HepG2 (cell line): ENCODE results near the gene AKAP6. TPM values are rescaled to one million over a fixed set of nuclear protein-coding genes. Genes with fewer than 3 reads are reported as not detected.

Source experiments
- ATAC-seq: fragments of 200-7000 bp; cut with Tn5 transposase; 3 replicates; pipeline ENCODE4 v1.9.1; 2020; ENCODE audit warnings: mild to moderate bottlenecking, moderate library complexity
- BruUV-seq: library from RNA; stranded (reverse); fragments of 400-500 nt; replicated peaks from 2 replicates; lab custom pipeline; 2021; lab: Mats Ljungman, UMichigan
- CTCF ChIA-PET: fragments of 300-600 bp; formaldehyde crosslinking; extraction: SDS; loops from one replicate; lab custom pipeline; 2021; ENCODE audit warnings: low total read pairs, inconsistent platforms, low intra/inter-chr PET ratio; lab: Yijun Ruan, JAX
- POLR2A ChIA-PET: fragments of 350-600 bp; sonication (Branson Sonifier 250); formaldehyde crosslinking; loops from one replicate; lab custom pipeline; 2020; ENCODE audit warnings: antibody characterized with exemption, inconsistent platforms; lab: Yijun Ruan, JAX
- DNase-seq: peaks from one replicate; pipeline ENCODE4 v3.0.0-alpha.2; 2015; ENCODE audit warnings: low spot score
- FAIRE-seq: peaks from 3 replicates; lab custom pipeline; 2011; peaks lifted over from hg19 to GRCh38; lab: Jason Lieb, UNC
- H2AFZ ChIP-seq: one replicate; pipeline ENCODE4 v1.6.1; 2011; ENCODE audit warnings: low read length, inconsistent platforms
- H3K27ac ChIP-seq: fragments of 300-600 bp; 3 replicates; pipeline ENCODE4 v1.8.0; 2011; ENCODE audit warnings: mixed run types, mild to moderate bottlenecking, mixed read lengths, low read length, inconsistent platforms; ENCODE audit not compliant: insufficient read depth; ENCODE audit errors: extremely low read length
- H3K27me3 ChIP-seq, 2 experiments: fragments of 200-600 bp in 1 of 2; 2 replicates in 1 of 2; 3 replicates in 1 of 2; pipeline versions ENCODE4 v1.6.0 to v1.8.0; 2011; ENCODE audit warnings: low read length in 2 of 2, mild to moderate bottlenecking in 2 of 2, moderate library complexity in 2 of 2, inconsistent platforms in 1 of 2; ENCODE audit not compliant: insufficient read depth in 2 of 2, control insufficient read depth in 1 of 2
- H3K36me3 ChIP-seq, 2 experiments: fragments of 200-600 bp in 1 of 2; replicated peaks in 1 of 2; 2 replicates in 1 of 2; 3 replicates in 1 of 2; pipeline versions ENCODE4 v1.5.1 to v1.8.0; 2011; ENCODE audit warnings: low read length in 2 of 2, inconsistent platforms in 1 of 2; ENCODE audit not compliant: insufficient read depth in 2 of 2, control insufficient read depth in 1 of 2
- H3K4me1 ChIP-seq: 2 replicates; pipeline ENCODE4 v1.5.1; 2012; ENCODE audit warnings: low read length, inconsistent platforms; ENCODE audit not compliant: insufficient read depth
- H3K4me2 ChIP-seq: 2 replicates; pipeline ENCODE4 v1.6.0; 2011; ENCODE audit warnings: low read depth, low read length, inconsistent platforms
- H3K4me3 ChIP-seq, 3 experiments: fragments of 200-600 bp in 1 of 3; sonication (generic), shearing (Covaris generic) in 1 of 3; replicated peaks in 1 of 3; 2 replicates each; pipeline ENCODE4 v1.5.1; 2011 to 2016; ENCODE audit warnings: low read length in 3 of 3, inconsistent platforms in 2 of 3, low read depth in 2 of 3, mild to moderate bottlenecking in 2 of 3, control low read depth in 1 of 3, mixed read lengths in 1 of 3; ENCODE audit not compliant: insufficient read depth in 1 of 3
- H3K79me2 ChIP-seq: one replicate; pipeline ENCODE4 v1.6.1; 2011; ENCODE audit warnings: low read length, inconsistent platforms; ENCODE audit not compliant: insufficient read depth
- H3K9ac ChIP-seq: 2 replicates; pipeline ENCODE4 v1.6.0; 2011; ENCODE audit warnings: mild to moderate bottlenecking, low read depth, low read length, inconsistent platforms; ENCODE audit not compliant: insufficient read depth
- H3K9me3 ChIP-seq: 2 replicates; pipeline ENCODE4 v1.5.1; 2012; ENCODE audit warnings: mild to moderate bottlenecking, low read length
- H4K20me1 ChIP-seq: 2 replicates; pipeline ENCODE4 v1.6.0; 2011; ENCODE audit warnings: inconsistent platforms, mild to moderate bottlenecking, low read length, moderate library complexity; ENCODE audit not compliant: insufficient read depth
- HOXA5 ChIP-seq: sonication (generic); formaldehyde crosslinking; IDR thresholded peaks from 2 replicates; pipeline ENCODE4 v1.4.0; 2020; ENCODE audit warnings: missing genetic modification reagents
- NCOR1 ChIP-seq: fragments of 200-600 bp; sonication (generic); IDR thresholded peaks from 2 replicates; pipeline ENCODE4 v1.7.0; 2017; ENCODE audit warnings: antibody characterized with exemption, low read length, borderline replicate concordance
- NONO ChIP-seq, 2 experiments: fragments of 450-650 bp in 1 of 2; sonication (generic) in 1 of 2; formaldehyde crosslinking in 1 of 2; IDR thresholded peaks in 1 of 2; conservative IDR thresholded peaks in 1 of 2; 2 replicates each; pipeline versions ENCODE4 v1.6.1 to v1.8.0; 2017 to 2022; ENCODE audit warnings: mild to moderate bottlenecking in 1 of 2, missing genetic modification reagents in 1 of 2, moderate library complexity in 1 of 2
- PAWR ChIP-seq: sonication (generic); formaldehyde crosslinking; IDR thresholded peaks from 2 replicates; pipeline ENCODE4 v1.4.0; 2020; ENCODE audit warnings: missing genetic modification reagents, mild to moderate bottlenecking, borderline replicate concordance
- SMAD9 ChIP-seq: sonication (generic); formaldehyde crosslinking; IDR thresholded peaks from 2 replicates; pipeline ENCODE4 v1.5.1; 2020; ENCODE audit warnings: mild to moderate bottlenecking, missing genetic modification reagents
- SOX5 ChIP-seq: IDR thresholded peaks from 2 replicates; pipeline ENCODE4 v1.6.1; 2016; ENCODE audit warnings: borderline replicate concordance
- SSRP1 ChIP-seq: IDR thresholded peaks from 2 replicates; pipeline ENCODE4 v1.6.1; 2016; ENCODE audit warnings: control low read depth
- STAG1 ChIP-seq: sonication (generic); formaldehyde crosslinking; IDR thresholded peaks from 2 replicates; pipeline ENCODE4 v1.4.0; 2020; ENCODE audit warnings: missing genetic modification reagents
- XRCC5 ChIP-seq: fragments of 200-400 bp; formaldehyde crosslinking; optimal IDR thresholded peaks from 2 replicates; pipeline ENCODE3; 2017; ENCODE audit warnings: mild to moderate bottlenecking, low read length
- ZNF207 ChIP-seq: fragments of 450-650 bp; IDR thresholded peaks from 2 replicates; pipeline ENCODE4 v1.6.1; 2016; ENCODE audit warnings: antibody characterized with exemption, borderline replicate concordance
- ZNF7 ChIP-seq: IDR thresholded peaks from 2 replicates; pipeline ENCODE4 v1.6.1; 2016; ENCODE audit warnings: missing biosample characterization, missing genetic modification reagents
- ZNF766 ChIP-seq: sonication (generic); formaldehyde crosslinking; IDR thresholded peaks from 2 replicates; pipeline ENCODE4 v1.5.0; 2020; ENCODE audit warnings: missing genetic modification reagents, borderline replicate concordance
- ZNF841 ChIP-seq: sonication (generic); formaldehyde crosslinking; IDR thresholded peaks from 2 replicates; pipeline ENCODE4 v1.8.1; 2023; ENCODE audit warnings: missing genetic modification reagents, borderline replicate concordance
- WGBS: methylation state at CpG from one replicate; pipeline ENCODE4 v1.1.6; 2017; ENCODE audit warnings: low lambda C conversion rate; 5-methylcytosine and 5-hydroxymethylcytosine counted together
- in situ Hi-C: cut with HindIII; loops from 2 replicates; pipeline ENCODE4 v1.10.0; 2017; ENCODE audit warnings: low pct_unique_long_range_greater_than_20kb; ENCODE audit not compliant: extremely low pct_ligation_motif_present
- intact Hi-C: fragments of 100-400 bp; cut with micrococcal nuclease; formaldehyde crosslinking; loops from one replicate; pipeline ENCODE4 v1.10.0; 2022; ENCODE audit not compliant: unreplicated experiment
- polyA plus RNA-seq, 8 experiments: library from polyadenylated mRNA; depleted of rRNA in 3 of 8; stranded (reverse) in 7 of 8; unstranded in 1 of 8; fragments of >200 nt; fragmentation: Illumina TruSeq in 4 of 8; extraction: Trizol in 4 of 8; gene quantifications; 2 replicates each; pipeline versions ENCODE4 v1.2.1 to v1.2.3, GENCODE V29; 2011 to 2016; ENCODE audit warnings: low read depth in 4 of 8, missing spikeins in 1 of 8, mixed read lengths in 1 of 8; ENCODE audit not compliant: insufficient read depth in 1 of 8
- total RNA-seq, 5 experiments: library from RNA; depleted of rRNA; stranded (reverse); fragments of >200 nt; fragmentation: Illumina TruSeq; extraction: Trizol; gene quantifications; 2 replicates each; pipeline ENCODE4 v1.2.3, GENCODE V29; 2016; ENCODE audit warnings: low read depth in 1 of 5
- TF ChIP-seq, protein P1 (sequence below): fragments of 450-650 bp; IDR thresholded peaks from 2 replicates; pipeline ENCODE4 v1.6.1; 2016
- TF ChIP-seq, protein P2 (sequence below): sonication (generic); formaldehyde crosslinking; IDR thresholded peaks from 2 replicates; pipeline ENCODE4 v1.8.0; 2022; ENCODE audit warnings: missing genetic modification reagents, mild to moderate bottlenecking, borderline replicate concordance
- TF ChIP-seq, protein P3 (sequence below): sonication (generic); formaldehyde crosslinking; IDR thresholded peaks from 2 replicates; pipeline ENCODE4 v1.4.0; 2020; ENCODE audit warnings: mild to moderate bottlenecking, low read depth, missing genetic modification reagents

The AKAP6 gene
- total and polyA plus RNA-seq, 2 of the 13 experiments (the other 11 are each of a cell fraction or from before 2014, with no cell fraction given): 1.4 TPM

DNA sequence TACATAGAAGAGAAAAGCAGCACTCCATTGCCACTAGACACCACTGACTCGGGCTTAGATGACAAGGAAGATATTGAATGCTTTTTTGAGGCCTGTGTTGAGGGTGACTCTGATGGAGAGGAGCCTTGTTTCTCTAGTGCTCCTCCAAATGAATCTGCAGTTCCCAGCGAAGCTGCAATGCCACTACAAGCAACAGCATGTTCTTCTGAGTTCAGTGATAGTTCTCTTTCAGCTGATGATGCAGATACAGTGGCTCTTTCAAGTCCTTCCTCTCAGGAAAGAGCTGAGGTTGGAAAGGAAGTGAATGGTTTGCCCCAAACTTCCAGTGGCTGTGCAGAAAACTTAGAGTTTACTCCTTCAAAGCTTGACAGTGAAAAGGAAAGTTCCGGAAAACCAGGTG lies 495.1 kb downstream of the AKAP6 start:
- no peak overlapping the region for H3K4me3 ChIP-seq
- H3K4me1 ChIP-seq: no peaks in the 10 kb centered on the region
- FAIRE-seq: no peak
- no TSS peak for BruUV-seq
- 0% methylated on average over 3 of the region's 3 CpGs for WGBS
- ATAC-seq: no peak
- no peak for DNase-seq
- no peaks in the 10 kb centered on the region for H3K79me2 ChIP-seq
- H3K27me3 ChIP-seq: no peaks in the 10 kb centered on the region
- H3K27ac ChIP-seq: no peak overlapping the region
- no peak overlapping the region for H3K4me2 ChIP-seq
- H4K20me1 ChIP-seq: no peaks in the 10 kb centered on the region
- POLR2A ChIA-PET: no interaction called here
- intact Hi-C loops: no loop called here
- H2AFZ ChIP-seq: no peak overlapping the region
- H3K9me3 ChIP-seq: peaks cover 95% of the 10 kb centered on the region
- TF ChIP-seq NONO (IDR thresholded peaks at IDR 0.05) (no peak), NONO (CRISPR knock-in tag; conservative IDR thresholded peaks at IDR 0.05) (no peak), ZNF766 (CRISPR knock-in tag) (no peak), ZNF207 (no peak)
- TF ChIP-seq, all 625 proteins: peak for 0
- CTCF ChIA-PET: no interaction called here
- H3K36me3 ChIP-seq: no peaks in the 10 kb centered on the region
- in situ Hi-C loops: no loop called here
- no peak overlapping the region for H3K9ac ChIP-seq

DNA sequence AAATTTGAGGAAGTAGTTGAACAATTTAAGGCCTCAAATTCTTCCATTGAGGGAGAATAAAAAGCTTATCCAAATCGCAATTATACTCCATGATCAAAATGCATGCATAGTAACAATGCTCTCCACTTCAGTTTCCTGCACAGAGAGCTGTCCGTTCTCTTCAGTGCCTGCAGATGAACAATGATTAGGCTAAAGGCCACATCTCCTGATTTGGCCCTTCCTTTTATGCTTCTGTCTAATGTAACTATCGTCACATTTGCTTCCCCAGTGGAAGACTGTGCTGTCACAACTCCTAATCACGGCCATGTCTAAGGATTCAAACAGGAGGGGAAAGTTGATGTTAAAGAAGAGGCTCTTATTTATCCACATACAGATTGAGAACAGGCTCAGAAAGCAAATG lies 496.0 kb downstream of the AKAP6 start:
- WGBS: 2% methylated on average over 4 of the region's 4 CpGs
- no peak overlapping the region for H3K4me2 ChIP-seq
- in situ Hi-C loops: no loop called here
- CTCF ChIA-PET: no interaction called here
- H3K79me2 ChIP-seq: no peaks in the 10 kb centered on the region
- intact Hi-C loops: no loop called here
- no peak overlapping the region for H3K27ac ChIP-seq
- FAIRE-seq (no peak), ATAC-seq (no peak), DNase-seq (no peak)
- POLR2A ChIA-PET: no interaction called here
- no peaks in the 10 kb centered on the region for H3K36me3 ChIP-seq
- no peak overlapping the region for H2AFZ ChIP-seq
- H3K4me1 ChIP-seq: no peaks in the 10 kb centered on the region
- H3K27me3 ChIP-seq: no peaks in the 10 kb centered on the region
- H4K20me1 ChIP-seq: no peaks in the 10 kb centered on the region
- H3K9me3 ChIP-seq: peaks cover 94% of the 10 kb centered on the region
- no TSS peak for BruUV-seq
- H3K9ac ChIP-seq: no peak overlapping the region
- no peak overlapping the region for H3K4me3 ChIP-seq
- TF ChIP-seq XRCC5 (no peak), SSRP1 (CRISPR knock-in tag) (no peak), ZNF7 (CRISPR knock-in tag) (no peak), NCOR1 (no peak), SMAD9 (no peak), SOX5 (CRISPR knock-in tag) (no peak), HOXA5 (CRISPR knock-in tag) (no peak), PAWR (CRISPR knock-in tag) (no peak), ZNF841 (CRISPR knock-in tag) (no peak), STAG1 (CRISPR knock-in tag) (no peak)
- TF ChIP-seq, protein P1, sequence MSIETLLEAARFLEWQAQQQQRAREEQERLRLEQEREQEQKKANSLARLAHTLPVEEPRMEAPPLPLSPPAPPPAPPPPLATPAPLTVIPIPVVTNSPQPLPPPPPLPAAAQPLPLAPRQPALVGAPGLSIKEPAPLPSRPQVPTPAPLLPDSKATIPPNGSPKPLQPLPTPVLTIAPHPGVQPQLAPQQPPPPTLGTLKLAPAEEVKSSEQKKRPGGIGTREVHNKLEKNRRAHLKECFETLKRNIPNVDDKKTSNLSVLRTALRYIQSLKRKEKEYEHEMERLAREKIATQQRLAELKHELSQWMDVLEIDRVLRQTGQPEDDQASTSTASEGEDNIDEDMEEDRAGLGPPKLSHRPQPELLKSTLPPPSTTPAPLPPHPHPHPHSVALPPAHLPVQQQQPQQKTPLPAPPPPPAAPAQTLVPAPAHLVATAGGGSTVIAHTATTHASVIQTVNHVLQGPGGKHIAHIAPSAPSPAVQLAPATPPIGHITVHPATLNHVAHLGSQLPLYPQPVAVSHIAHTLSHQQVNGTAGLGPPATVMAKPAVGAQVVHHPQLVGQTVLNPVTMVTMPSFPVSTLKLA: no peak
- TF ChIP-seq, protein P2, sequence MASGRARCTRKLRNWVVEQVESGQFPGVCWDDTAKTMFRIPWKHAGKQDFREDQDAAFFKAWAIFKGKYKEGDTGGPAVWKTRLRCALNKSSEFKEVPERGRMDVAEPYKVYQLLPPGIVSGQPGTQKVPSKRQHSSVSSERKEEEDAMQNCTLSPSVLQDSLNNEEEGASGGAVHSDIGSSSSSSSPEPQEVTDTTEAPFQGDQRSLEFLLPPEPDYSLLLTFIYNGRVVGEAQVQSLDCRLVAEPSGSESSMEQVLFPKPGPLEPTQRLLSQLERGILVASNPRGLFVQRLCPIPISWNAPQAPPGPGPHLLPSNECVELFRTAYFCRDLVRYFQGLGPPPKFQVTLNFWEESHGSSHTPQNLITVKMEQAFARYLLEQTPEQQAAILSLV (CRISPR knock-in tag): no peak
- TF ChIP-seq, protein P3, sequence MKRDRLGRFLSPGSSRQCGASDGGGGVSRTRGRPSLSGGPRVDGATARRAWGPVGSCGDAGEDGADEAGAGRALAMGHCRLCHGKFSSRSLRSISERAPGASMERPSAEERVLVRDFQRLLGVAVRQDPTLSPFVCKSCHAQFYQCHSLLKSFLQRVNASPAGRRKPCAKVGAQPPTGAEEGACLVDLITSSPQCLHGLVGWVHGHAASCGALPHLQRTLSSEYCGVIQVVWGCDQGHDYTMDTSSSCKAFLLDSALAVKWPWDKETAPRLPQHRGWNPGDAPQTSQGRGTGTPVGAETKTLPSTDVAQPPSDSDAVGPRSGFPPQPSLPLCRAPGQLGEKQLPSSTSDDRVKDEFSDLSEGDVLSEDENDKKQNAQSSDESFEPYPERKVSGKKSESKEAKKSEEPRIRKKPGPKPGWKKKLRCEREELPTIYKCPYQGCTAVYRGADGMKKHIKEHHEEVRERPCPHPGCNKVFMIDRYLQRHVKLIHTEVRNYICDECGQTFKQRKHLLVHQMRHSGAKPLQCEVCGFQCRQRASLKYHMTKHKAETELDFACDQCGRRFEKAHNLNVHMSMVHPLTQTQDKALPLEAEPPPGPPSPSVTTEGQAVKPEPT (CRISPR knock-in tag): no peak
